RWPE1 (cell line): ENCODE measurements around the gene TSPAN17.

ENCODE experiments used
- CTCF ChIA-PET: fragments of 350-600 bp; sonication (Branson Sonifier 250); formaldehyde crosslinking; extraction: SDS; loops from one replicate; lab custom pipeline; 2021; lab: Yijun Ruan, JAX
- POLR2A ChIA-PET: fragments of 400-600 bp; formaldehyde crosslinking; extraction: SDS; loops from one replicate; lab custom pipeline; 2020; ENCODE audit warnings: antibody characterized with exemption; ENCODE audit not compliant: low non-redundant PET; lab: Yijun Ruan, JAX
- DNase-seq: peaks from one replicate; pipeline ENCODE4 v3.0.0; 2012; ENCODE audit warnings: low spot score
- H3K27ac ChIP-seq: fragments of 450-650 bp; 2 replicates; pipeline ENCODE4 v1.5.1; 2017
- TF ChIP-seq, protein P1 (sequence below): fragments of 450-650 bp; conservative IDR thresholded peaks from 2 replicates; pipeline ENCODE4 v1.5.1; 2017; ENCODE audit warnings: low read depth, mild to moderate bottlenecking

TSPAN17 gene

GRCh38 chr5:176664479-176664878, 17.2 kb downstream of the TSPAN17 start:
- ChIA-PET CTCF (interaction anchor here (0.6 to 1.1 kb wide), 2 partner anchors 21 to 49 kb away, joined by 3 to 5 read pairs; no protein-coding TSS in a partner anchor), POLR2A (no interaction called here)
- no peak for DNase-seq

DNA sequence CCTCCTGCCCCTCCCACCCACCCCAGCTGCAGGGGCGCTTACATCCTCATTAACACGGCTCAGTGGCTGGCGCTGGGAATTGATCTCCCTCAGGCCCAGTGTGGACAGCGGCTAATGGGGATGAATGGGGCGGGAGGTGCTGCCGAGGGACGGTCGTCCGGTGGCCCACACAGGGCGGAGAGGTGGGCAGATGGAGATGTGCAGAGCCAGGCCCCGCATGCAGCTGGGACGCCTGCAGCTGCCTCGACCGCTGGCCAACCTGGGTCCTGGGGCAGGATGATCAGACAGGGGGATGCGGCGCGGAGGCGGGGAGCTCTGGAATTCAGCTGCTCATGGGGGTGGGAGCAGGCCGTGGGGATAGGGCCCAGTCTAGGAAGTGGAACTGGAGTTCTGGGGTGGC, 17.6 kb downstream of the TSPAN17 start:
- CTCF ChIA-PET, result interaction anchor here (0.6 to 1.1 kb wide), 3 partner anchors 21 to 273 kb away, joined by 3 to 5 read pairs (median 3); no protein-coding TSS in a partner anchor
- TF ChIP-seq, protein P1, sequence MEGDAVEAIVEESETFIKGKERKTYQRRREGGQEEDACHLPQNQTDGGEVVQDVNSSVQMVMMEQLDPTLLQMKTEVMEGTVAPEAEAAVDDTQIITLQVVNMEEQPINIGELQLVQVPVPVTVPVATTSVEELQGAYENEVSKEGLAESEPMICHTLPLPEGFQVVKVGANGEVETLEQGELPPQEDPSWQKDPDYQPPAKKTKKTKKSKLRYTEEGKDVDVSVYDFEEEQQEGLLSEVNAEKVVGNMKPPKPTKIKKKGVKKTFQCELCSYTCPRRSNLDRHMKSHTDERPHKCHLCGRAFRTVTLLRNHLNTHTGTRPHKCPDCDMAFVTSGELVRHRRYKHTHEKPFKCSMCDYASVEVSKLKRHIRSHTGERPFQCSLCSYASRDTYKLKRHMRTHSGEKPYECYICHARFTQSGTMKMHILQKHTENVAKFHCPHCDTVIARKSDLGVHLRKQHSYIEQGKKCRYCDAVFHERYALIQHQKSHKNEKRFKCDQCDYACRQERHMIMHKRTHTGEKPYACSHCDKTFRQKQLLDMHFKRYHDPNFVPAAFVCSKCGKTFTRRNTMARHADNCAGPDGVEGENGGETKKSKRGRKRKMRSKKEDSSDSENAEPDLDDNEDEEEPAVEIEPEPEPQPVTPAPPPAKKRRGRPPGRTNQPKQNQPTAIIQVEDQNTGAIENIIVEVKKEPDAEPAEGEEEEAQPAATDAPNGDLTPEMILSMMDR, result no peak
- H3K27ac ChIP-seq, result no peak overlapping the region
- DNase-seq, result no peak
- POLR2A ChIA-PET, result no interaction called here

More at GRCh38 chr5:176664479-176664878, 17.2 kb downstream of the TSPAN17 start:
- TF ChIP-seq, protein P1, result no peak
- H3K27ac ChIP-seq, result no peak overlapping the region

- no peak overlapping the region for H3K27ac ChIP-seq
- no peak for DNase-seq
- CTCF ChIA-PET, result interaction anchor here (0.6 to 1.1 kb wide), 2 partner anchors 20 to 272 kb away, joined by 3 to 5 read pairs; no protein-coding TSS in a partner anchor
- POLR2A ChIA-PET, result no interaction called here
- TF ChIP-seq, protein P1, result no peak
Observed at GRCh38 chr5:176665517-176665916, 18.2 kb downstream of the TSPAN17 start.

DNA sequence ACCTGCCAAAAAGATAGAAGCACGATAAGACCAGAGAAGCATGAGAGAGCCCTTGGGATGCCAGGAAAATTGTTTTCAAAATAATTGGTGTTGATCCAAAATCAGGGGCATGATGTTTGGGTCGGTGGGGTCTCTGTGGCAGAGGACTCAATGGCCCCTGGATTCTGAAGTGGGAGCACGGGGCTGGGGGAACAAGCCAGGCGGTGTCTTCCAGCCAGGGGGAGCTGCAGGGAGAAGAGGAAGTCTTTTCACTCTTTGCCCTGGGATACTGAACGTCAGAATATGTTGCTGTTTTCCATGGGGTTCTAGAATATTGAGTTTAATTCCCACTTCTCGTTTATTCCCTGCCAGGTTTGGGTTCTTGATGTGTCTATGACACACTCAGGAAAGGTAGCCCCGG, 20.4 kb downstream of the TSPAN17 start:
- no peak for DNase-seq
- CTCF ChIA-PET, result interaction anchor here (0.7 to 1.4 kb wide), 3 partner anchors 8 to 444 kb away, joined by 3 to 4 read pairs (median 4); no protein-coding TSS in a partner anchor
- POLR2A ChIA-PET, result no interaction called here
- H3K27ac ChIP-seq, result no peak overlapping the region
- TF ChIP-seq, protein P1, result no peak

GRCh38 chr5:176670449-176670848, 23.2 kb downstream of the TSPAN17 start:
- ChIA-PET CTCF (interaction anchor here (2.2 kb wide), 1 partner anchor 10 kb away, joined by 18 read pairs; no protein-coding TSS in a partner anchor), POLR2A (no interaction called here)
- H3K27ac ChIP-seq, result no peak overlapping the region
- TF ChIP-seq, protein P1, result no peak
- DNase-seq, result no peak

GRCh38 chr5:176671399-176671798, 24.1 kb downstream of the TSPAN17 start:
- no peak overlapping the region for H3K27ac ChIP-seq
- TF ChIP-seq, protein P1, result no peak
- CTCF ChIA-PET, result no interaction called here
- POLR2A ChIA-PET, result no interaction called here
- no peak for DNase-seq
